ENCODE measurements around the gene CTAG2.
"Not testable (repeated sequence)": the region's sequence is repeated elsewhere in the genome, so short reads cannot be mapped to it uniquely, and the experiment has no call there.

CTAG2 gene

DNA sequence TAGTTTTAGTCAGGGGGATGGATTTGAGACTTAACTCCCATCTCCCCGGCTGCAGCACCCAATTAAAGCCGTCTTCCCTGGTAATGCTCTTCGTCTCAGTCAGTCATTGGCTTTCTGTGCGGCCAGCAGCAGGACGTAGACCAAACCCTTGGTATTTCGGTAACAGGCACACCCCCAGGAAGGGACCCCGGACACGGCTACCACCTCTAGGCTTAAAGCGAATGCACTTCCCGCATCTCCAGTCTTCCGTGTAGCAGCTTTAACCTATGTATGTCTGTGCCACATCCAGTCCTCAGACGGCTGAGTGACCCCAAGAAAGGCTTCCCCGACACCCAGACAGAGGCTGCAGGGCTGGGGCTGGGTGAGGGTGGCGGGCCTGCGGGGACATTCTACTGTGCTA is 1.5 kb upstream of the CTAG2 start:
- H3K4me3 ChIP-seq (ENCODE audit: low read depth, low read length), result no peak overlapping the region
- TF ChIP-seq, protein P1, sequence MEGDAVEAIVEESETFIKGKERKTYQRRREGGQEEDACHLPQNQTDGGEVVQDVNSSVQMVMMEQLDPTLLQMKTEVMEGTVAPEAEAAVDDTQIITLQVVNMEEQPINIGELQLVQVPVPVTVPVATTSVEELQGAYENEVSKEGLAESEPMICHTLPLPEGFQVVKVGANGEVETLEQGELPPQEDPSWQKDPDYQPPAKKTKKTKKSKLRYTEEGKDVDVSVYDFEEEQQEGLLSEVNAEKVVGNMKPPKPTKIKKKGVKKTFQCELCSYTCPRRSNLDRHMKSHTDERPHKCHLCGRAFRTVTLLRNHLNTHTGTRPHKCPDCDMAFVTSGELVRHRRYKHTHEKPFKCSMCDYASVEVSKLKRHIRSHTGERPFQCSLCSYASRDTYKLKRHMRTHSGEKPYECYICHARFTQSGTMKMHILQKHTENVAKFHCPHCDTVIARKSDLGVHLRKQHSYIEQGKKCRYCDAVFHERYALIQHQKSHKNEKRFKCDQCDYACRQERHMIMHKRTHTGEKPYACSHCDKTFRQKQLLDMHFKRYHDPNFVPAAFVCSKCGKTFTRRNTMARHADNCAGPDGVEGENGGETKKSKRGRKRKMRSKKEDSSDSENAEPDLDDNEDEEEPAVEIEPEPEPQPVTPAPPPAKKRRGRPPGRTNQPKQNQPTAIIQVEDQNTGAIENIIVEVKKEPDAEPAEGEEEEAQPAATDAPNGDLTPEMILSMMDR (IDR thresholded peaks at IDR 0.05; ENCODE audit: insufficient read depth, low read depth, low read length, missing control alignments), result no peak
- DNase-seq (ENCODE audit: low read depth), result no peak

DNA sequence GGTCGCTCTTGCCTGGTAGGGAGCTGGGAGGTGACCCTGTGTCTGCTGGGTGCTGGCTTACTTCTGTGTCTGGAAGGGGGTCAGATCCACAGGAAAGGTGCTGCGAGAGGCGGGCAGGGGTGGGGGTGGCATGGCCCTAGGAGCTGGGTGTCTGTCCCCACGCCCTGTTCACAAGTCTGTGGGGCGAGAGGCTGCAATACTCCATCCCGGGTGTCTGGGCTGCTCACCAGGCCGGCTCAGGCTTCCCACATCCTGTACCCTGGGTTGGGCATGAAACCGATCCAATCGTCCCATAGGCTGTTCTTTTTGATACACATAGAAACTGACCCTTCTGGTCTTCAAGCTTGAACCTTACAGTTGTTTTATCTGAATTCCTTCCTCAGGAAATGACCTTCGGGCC is 993 bp upstream of the CTAG2 start:
- DNase-seq (ENCODE audit: low read depth), result no peak
- TF ChIP-seq, protein P1 (IDR thresholded peaks at IDR 0.05; ENCODE audit: insufficient read depth, low read depth, low read length, missing control alignments), result no peak
- H3K4me3 ChIP-seq (ENCODE audit: low read depth, low read length), result no peak overlapping the region

DNA sequence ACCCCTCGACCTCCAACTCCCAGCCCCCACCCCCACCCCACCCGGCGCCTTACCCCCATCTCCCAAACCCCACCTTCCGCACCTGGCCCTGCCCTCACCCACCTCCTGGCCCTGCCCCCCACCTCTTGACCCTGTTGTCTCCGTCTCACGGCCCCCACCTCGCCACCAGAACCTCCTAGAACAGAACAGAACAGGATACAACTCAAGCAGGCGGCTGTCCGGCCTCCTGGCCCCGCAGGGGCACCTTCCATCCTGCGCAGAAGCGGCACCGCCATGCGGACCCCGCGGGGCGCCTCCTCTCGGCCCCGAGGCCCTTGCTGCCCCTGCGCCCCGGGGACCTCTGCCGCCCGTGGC is 354 bp downstream of the CTAG2 start:
- no peak overlapping the region for H3K4me3 ChIP-seq (ENCODE audit: low read depth, low read length)

DNA sequence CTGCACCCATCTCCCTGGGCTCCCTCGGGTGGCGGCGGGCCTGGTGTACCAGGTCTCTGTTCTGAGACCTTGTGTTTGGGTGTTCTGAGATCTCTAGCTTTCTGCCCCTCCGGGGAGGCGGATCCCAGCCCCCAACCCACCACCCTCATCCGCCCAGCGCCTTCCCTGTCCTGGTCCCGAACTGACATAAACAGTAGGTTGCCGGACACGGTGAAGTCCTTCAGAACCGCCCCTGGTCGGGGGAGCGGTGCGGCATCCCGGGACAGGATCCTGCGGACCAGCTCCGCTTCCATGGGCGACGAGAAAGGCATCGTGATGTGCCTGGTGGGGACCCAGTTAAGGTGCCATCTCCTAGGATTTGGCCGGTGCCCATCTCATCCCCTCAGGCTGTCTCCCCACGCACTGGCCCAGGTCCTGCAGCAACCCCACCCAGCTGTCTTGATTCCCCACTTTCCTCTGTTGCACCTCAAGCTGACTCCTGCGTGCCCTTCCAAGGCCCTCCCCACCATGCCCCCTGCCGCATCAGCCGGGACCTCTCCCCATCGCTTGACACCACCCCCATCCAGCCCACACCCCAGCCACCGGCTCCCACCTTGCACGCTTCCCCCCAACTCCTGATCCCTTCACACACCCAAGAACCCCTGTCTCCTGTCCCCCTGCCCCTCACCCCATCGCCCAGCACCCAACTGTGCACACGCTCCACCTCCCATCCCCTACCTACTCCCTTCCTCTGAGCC is 900 bp downstream of the CTAG2 start:
- TF ChIP-seq, protein P1 (IDR thresholded peaks at IDR 0.05; ENCODE audit: insufficient read depth, low read depth, low read length, missing control alignments), result no peak
- H3K4me3 ChIP-seq (ENCODE audit: low read depth, low read length), result no peak overlapping the region
- no peak for DNase-seq (ENCODE audit: low read depth)

More for the DNA sequence above, 354 bp downstream of the CTAG2 start:
- no peak for DNase-seq (ENCODE audit: low read depth)
- TF ChIP-seq, protein P1 (IDR thresholded peaks at IDR 0.05; ENCODE audit: insufficient read depth, low read depth, low read length, missing control alignments), result no peak

DNA sequence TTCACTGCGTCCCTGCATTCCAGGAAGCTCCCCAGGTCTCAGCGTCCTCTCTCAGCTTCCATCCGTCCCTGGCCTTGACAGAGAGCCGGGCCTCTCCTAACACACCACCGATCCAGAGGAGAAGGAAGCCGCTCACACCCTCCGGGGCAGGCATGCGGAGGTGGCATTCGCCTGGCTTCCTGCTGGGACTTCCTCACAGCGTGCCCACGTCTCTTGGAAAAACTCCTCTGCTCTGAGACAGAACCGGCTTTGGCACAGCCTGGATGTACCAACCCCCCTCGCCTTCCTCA is 3.2 kb downstream of the CTAG2 start:
- no peak for DNase-seq (ENCODE audit: low read depth)
- TF ChIP-seq, protein P1 (IDR thresholded peaks at IDR 0.05; ENCODE audit: insufficient read depth, low read depth, low read length, missing control alignments), result no peak
- H3K4me3 ChIP-seq (ENCODE audit: low read depth, low read length), result no peak overlapping the region

DNA sequence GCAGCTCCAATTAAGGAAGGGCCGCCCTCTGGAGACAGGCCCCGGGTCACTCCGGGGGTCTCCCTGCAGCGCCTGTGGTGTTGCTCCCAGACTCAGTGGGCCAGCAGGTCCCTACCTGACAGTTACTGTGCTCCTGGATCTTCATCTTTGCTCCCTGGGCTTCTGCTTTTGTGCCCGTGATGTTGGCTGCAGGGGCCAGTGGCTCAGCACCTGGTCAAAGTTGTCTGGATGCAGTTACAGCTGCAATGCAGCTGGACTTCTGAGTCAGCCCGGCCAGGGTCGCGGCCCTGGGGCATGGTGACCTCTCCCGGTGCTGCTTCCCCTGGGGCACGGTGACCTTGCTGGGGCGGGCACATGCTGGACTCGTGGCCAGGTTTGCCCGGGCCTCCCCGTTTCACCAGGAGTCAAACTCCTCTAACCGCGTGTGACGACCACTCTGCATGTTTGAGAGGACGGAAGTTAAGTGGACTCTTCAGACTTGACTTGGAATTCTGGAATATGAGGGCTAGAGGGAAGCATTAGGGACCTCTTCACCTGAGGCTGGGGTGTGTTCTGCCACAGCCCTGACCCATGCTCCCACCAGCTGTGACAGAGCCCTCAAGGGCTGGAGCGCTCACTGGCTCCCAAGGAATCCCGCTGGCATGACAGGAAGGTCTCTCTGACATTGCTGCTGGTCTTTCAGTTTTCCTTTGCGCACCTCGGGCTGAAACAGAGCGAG is 3.7 kb downstream of the CTAG2 start:
- TF ChIP-seq, protein P1 (IDR thresholded peaks at IDR 0.05; ENCODE audit: insufficient read depth, low read depth, low read length, missing control alignments), result no peak
- no peak overlapping the region for H3K4me3 ChIP-seq (ENCODE audit: low read depth, low read length)

DNA sequence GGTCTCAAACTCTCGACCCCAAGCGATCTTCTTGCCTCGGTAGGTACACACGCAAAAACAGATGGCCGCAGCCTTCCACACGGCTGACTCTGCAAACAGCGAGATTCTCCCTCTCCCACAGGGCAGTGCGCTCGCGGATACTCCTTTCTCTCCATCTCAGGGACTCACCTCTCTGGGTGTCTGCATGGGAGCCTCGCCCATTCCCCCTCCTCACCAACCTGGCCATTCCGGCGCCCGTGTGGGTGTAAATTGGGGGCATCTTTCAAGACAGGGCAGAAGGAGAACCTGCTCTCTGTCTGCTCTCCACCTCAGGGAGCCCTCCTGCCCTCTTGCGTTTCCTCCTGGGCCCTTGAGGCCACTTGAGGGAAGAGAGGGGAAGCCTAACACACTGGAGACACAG is 4.4 kb downstream of the CTAG2 start:
- TF ChIP-seq, protein P1 (IDR thresholded peaks at IDR 0.05; ENCODE audit: insufficient read depth, low read depth, low read length, missing control alignments), result no peak
- DNase-seq (ENCODE audit: low read depth), result no peak
- no peak overlapping the region for H3K4me3 ChIP-seq (ENCODE audit: low read depth, low read length)

More for the DNA sequence above, 3.7 kb downstream of the CTAG2 start:
- DNase-seq (ENCODE audit: low read depth), result no peak

DNA sequence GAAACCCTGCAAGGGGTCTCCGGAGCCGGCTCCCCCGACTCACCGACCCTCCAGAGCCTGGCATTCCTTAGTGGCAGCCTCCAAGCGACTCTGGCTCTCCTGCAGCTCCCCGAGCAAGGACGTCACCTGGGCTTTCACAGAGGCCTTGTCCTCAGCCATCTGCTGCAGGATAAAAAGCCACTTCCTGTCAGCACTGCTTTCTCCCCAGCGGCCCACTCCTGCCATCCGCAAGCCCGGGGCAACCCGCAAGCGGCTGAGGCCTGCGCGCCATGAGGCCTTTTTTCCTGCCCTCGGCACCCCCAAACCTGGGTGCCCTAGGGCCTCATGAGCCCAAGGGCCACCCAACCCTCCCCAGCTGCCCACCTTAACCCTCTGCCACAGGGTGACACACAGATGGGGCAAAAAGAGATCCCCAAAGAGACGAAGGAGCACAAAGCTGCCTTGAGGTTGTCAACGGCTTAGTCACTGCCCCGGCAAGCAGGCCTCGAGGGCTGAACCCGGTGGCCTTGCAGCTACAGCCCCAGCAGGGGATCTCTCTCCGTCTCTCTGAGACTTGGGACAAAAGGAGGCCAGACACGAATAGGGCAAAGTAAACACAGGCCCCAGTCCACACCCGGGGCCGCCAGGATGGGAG is 7.5 kb downstream of the CTAG2 start:
- not testable (repeated sequence) for DNase-seq (ENCODE audit: low read depth); H3K4me3 ChIP-seq (ENCODE audit: low read depth, low read length)

DNA sequence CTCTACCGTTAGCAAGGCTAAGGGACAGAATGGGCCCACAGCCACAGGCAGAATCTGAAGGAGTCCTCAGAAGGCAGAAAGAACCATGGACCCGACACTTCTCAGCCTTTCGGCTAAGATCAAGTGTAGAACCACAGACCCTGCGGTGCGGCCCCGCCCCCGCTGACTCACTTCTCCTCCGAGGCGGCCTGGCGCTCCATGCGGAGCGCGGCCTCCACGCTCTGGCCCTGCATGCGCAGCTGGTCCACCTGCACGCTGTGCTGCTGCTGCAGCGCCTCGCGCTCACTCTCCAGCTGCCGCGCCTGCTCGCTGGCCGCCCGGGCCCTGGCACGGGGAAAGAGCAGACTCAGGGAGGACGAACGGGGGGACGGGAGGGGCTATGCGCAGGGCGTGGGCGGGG is 9.7 kb downstream of the CTAG2 start:
- not testable (repeated sequence) for H3K4me3 ChIP-seq (ENCODE audit: low read depth, low read length); DNase-seq (ENCODE audit: low read depth)

DNA sequence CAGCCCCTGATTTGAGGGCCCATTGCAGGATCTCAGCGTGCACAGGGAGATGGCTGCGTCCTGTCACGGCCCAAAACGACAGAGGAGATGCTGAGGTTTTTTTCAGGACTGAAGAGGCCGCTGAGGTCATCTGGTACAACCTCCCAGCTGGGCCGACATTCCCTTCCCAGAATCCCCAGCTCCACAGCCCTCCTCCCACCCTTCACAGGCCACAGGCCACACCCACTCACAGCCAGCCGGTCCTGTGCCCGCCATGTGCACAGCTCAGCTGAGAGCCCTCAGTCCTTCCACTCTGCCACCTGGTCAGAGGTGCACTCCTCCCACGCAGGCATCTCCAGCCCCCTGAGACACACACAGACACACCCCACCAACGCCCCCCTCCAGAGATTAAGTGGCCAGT is 11.6 kb downstream of the CTAG2 start:
- not testable (repeated sequence) for H3K4me3 ChIP-seq (ENCODE audit: low read depth, low read length); DNase-seq (ENCODE audit: low read depth)

All from GM12865 (cell line).